Heart right ventricle (tissue), 16 donors: Measurements from ENCODE around the gene DOCK4. TPM values are rescaled to one million over a fixed set of nuclear protein-coding genes. Genes with fewer than 3 reads are reported as not detected.
A peak's percentile ranks its signal among the peaks of the same experiment; 100 is the strongest.
"Not testable (repeated sequence)": the region's sequence is repeated elsewhere in the genome, so short reads cannot be mapped to it uniquely, and the experiment has no call there.

Experiments used
- ATAC-seq, 8 donors: fragments of 200-7000 bp; cut with Tn5 transposase; one replicate each; pipeline ENCODE4 v1.9.1; 2020; ENCODE audit warnings: mild to moderate bottlenecking in 8 of 8, moderate library complexity in 8 of 8, moderate number of reproducible peaks in 1 of 8
- DNase-seq, 2 donors: peaks; one replicate each; pipeline ENCODE4 v3.0.0-alpha.2; 2020
- H3K27ac ChIP-seq, 10 donors: fragments of 200-600 bp; sonication (generic) in 2 of 10; one replicate each; pipeline versions ENCODE4 v1.5.0 to v1.8.0; 2020 to 2022; ENCODE audit warnings: mild to moderate bottlenecking in 3 of 10
- H3K27me3 ChIP-seq, 7 donors: fragments of 200-600 bp; one replicate each; pipeline ENCODE4 v1.8.0; 2021 to 2022; ENCODE audit warnings: mild to moderate bottlenecking in 2 of 7
- H3K36me3 ChIP-seq, 9 donors: fragments of 200-600 bp; sonication (generic) in 1 of 9; one replicate each; pipeline versions ENCODE4 v1.5.0 to v1.8.0; 2020 to 2022; ENCODE audit warnings: mild to moderate bottlenecking in 2 of 9
- H3K4me1 ChIP-seq, 9 donors: fragments of 200-600 bp; sonication (generic) in 1 of 9; one replicate each; pipeline versions ENCODE4 v1.5.0 to v1.8.0; 2020 to 2022; ENCODE audit warnings: mild to moderate bottlenecking in 4 of 9
- H3K4me3 ChIP-seq, 10 donors: fragments of 200-600 bp; sonication (generic) in 2 of 10; one replicate each; pipeline versions ENCODE4 v1.5.0 to v1.8.0; 2020 to 2022; ENCODE audit warnings: mild to moderate bottlenecking in 7 of 10, moderate library complexity in 2 of 10
- H3K9me3 ChIP-seq, 11 donors: fragments of 200-600 bp in 10 of 11; sonication (generic) in 2 of 11; one replicate each; pipeline versions ENCODE4 v1.5.0 to v1.8.0; 2013 to 2022; ENCODE audit warnings: mild to moderate bottlenecking in 2 of 11, control low read depth in 1 of 11, moderate library complexity in 1 of 11
- WGBS, 2 donors: extraction: QIAGEN DNeasy Blood & Tissue Kit; methylation state at CpG; one replicate each; pipeline ENCODE4 v1.1.7; 2013; ENCODE audit warnings: inconsistent platforms in 1 of 2; 5-methylcytosine and 5-hydroxymethylcytosine counted together
- intact Hi-C, 10 donors: fragments of 100-400 bp; cut with DNase I; formaldehyde crosslinking; loops; one replicate each; pipeline versions ENCODE4 v1.11.1 to v1.14.2; 2022
- polyA plus RNA-seq, 2 donors: library from polyadenylated mRNA; stranded (reverse); fragments of 200-250 nt; gene quantifications; one replicate each; pipeline ENCODE4 v1.2.3, GENCODE V29; 2013
- total RNA-seq, 10 donors: library from RNA; stranded (reverse); fragmentation: NEBNext Ultra II Directional in 3 of 10; extraction: Animal tissue kit (Norgen Biotek cat#: 25700) in 3 of 10; gene quantifications; one replicate each; pipeline versions ENCODE4 v1.2.1 to v1.2.4, GENCODE V29; 2021 to 2023
- TF ChIP-seq, protein P1 (sequence below), 9 donors: fragments of 200-600 bp; sonication (generic) in 2 of 9; IDR thresholded peaks; one replicate each; pipeline versions ENCODE4 v1.5.0 to v1.8.0; 2021 to 2022; ENCODE audit warnings: antibody characterized with exemption in 9 of 9, mild to moderate bottlenecking in 5 of 9, moderate library complexity in 1 of 9
- donor health status: Arrhythmogenic right ventricular cardiomyopathy.
- donor health status: ischemic (EF 13 %, LVEDD 7.1; RV severe dilation, severe dysfunction).
- donor health status: healthy with polysubstance abuse.
- donor health status: DM: no; HTN: yes; CAD: no.
- donor health status: DM: no; HTN: no; CAD: no.
- donor health status: ischemic (EF 25% LVEDD 6.9; RV normal size, moderate dysfunction).
- donor health status: ischemic (EF 25% LVEDD 5.7; RV mildly dilated, moderate dysfunction).
- donor health status: healthy.
- donor health status: DM: yes; HTN: yes; CAD: no.
- donor health status: Ischemic cardiomyopathy.
- donor health status: ischemic (EF 35%, LVEDD 5.7; RV mildly dilated, moderate dysfunction).
- donor health status: nonischemic (EF 11% LVEDD 7.7; RV severe dilation, severe dysfunction).
- donor health status: DM: yes; HTN: yes; CAD: no.
- donor health status: PGD.
- donor health status: ischemic (EF 29% LVEDD 5.4; RV normal size, mild dysfunction).
- donor health status: nonischemic (EF 23%, LVEDD 6.1; RV moderate dilation, normal function).

Gene DOCK4
- total and polyA plus RNA-seq, 12 donors = 2.6 to 26.8 (median 14.7) TPM

DNA sequence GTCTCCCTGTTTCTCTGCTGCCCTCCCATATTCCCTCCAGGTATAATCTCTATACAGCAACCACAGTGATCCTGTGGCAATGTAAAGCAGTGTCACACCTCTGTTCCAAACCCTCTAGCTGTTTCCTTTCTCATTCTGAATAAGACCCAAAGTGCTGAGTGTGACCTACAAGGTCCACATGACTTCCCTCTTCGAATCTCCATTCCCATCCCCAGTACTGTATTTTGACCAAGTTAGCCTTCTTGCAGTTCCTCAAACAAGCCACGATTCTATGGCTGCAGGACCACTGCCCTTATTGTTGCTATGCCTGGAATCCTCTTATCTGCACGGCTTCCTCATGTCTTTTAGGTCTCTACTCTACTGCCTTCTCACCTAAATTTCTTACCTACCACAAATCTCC is 291.9 kb downstream of the DOCK4 start:
- intact Hi-C loops = no loop called here
- WGBS, 2 donors = 89 to 90% methylated on average over 3 of the region's 3 CpGs
- peaks cover 0 to 25% (median 0%) of the 10 kb centered on the region in 9 donors for H3K36me3 ChIP-seq

DNA sequence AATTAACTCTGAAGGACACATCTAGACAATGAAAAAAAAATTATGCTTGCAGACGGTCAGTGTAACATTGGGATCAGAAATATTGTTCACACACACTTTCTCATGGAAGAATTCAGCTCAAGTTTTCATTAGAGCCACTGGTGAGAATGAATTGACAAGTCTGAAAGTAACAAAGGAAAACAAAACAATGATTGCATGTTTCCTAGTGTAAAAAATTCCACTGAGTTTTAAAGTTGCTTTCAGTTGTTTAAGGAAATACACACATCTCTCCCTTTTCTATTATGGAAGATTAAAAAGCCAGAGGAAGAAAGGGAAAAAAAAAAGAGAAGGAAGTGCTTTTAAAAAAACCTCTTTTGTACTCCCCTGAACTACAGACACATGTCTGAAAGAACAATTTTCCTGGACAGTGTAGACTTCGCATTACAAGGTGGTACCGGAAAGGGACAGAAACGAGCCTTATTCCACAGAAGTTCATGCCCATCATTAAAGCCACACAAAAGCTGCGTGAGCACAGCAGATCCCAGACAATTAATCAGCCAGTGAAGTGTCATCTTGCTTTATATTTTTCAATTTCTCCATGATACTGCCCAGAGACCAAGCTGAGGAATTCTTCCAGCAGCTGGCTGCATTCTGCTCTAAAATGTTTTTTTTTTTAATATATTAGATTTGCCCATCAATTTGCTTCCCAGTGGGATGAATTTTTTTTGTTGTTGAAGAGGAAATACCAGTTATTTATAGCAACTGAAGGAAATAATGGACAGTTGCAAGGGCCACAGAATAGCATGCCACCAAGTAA is 294.8 kb downstream of the DOCK4 start:
- ATAC-seq = peak in 1 of 8 donors; percentile 33
- DNase-seq = no peak
- Histone ChIP-seq H3K9me3 (peaks cover 0 to 5% (median 0%) of the 10 kb centered on the region in 11 donors), H3K4me3 (no peak overlapping the region), H3K36me3 (peaks cover 0 to 28% (median 0%) of the 10 kb centered on the region in 9 donors), H3K27me3 (no peaks in the 10 kb centered on the region), H3K27ac (peak overlapping the region in 2 of 10 donors; percentile 10 to 55), H3K4me1 (peaks cover 0 to 19% (median 0%) of the 10 kb centered on the region in 9 donors)
- TF ChIP-seq, protein P1, sequence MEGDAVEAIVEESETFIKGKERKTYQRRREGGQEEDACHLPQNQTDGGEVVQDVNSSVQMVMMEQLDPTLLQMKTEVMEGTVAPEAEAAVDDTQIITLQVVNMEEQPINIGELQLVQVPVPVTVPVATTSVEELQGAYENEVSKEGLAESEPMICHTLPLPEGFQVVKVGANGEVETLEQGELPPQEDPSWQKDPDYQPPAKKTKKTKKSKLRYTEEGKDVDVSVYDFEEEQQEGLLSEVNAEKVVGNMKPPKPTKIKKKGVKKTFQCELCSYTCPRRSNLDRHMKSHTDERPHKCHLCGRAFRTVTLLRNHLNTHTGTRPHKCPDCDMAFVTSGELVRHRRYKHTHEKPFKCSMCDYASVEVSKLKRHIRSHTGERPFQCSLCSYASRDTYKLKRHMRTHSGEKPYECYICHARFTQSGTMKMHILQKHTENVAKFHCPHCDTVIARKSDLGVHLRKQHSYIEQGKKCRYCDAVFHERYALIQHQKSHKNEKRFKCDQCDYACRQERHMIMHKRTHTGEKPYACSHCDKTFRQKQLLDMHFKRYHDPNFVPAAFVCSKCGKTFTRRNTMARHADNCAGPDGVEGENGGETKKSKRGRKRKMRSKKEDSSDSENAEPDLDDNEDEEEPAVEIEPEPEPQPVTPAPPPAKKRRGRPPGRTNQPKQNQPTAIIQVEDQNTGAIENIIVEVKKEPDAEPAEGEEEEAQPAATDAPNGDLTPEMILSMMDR (IDR thresholded peaks at IDR 0.05) = no peak
- WGBS, 2 donors = 59 to 63% methylated on average over 5 of the region's 5 CpGs
- intact Hi-C loops = no loop called here

More for the DNA sequence above, 291.9 kb downstream of the DOCK4 start:
- no peak for ATAC-seq
- peaks cover 0 to 19% (median 0%) of the 10 kb centered on the region in 9 donors for H3K4me1 ChIP-seq
- no peak for DNase-seq
- H3K27ac ChIP-seq = no peak overlapping the region
- H3K4me3 ChIP-seq = no peak overlapping the region
- no peaks in the 10 kb centered on the region for H3K27me3 ChIP-seq
- TF ChIP-seq, protein P1 (IDR thresholded peaks at IDR 0.05) = no peak
- H3K9me3 ChIP-seq = no peaks in the 10 kb centered on the region

DNA sequence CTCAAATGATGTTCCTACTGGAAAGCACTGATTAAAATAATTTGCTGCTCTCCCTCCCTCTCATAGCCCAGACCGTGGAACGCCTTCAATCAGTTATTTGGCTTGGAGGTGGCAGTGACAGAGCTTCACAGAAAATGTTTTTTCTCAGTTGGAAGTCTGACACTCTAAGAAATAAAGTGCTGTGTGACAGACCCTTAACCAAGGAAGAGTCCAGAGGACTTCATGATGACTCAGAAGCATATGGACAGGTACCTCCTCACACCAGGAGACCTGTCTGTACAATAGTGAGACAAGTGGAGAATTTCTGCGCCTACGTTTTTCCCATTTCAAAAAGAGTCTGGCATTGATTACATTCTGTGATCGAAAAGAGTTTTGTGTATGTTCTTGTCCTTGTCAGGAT is 295.5 kb downstream of the DOCK4 start:
- 89 to 91% methylated on average over 5 of the region's 5 CpGs for WGBS, 2 donors
- DNase-seq (no peak), ATAC-seq (no peak)
- Histone ChIP-seq H3K27ac (peak overlapping the region in 1 of 10 donors; percentile 55), H3K4me3 (no peak overlapping the region), H3K27me3 (no peaks in the 10 kb centered on the region), H3K4me1 (peaks cover 0 to 19% (median 0%) of the 10 kb centered on the region in 9 donors), H3K36me3 (peaks cover 0 to 30% (median 0%) of the 10 kb centered on the region in 9 donors), H3K9me3 (peaks cover 0 to 5% (median 0%) of the 10 kb centered on the region in 11 donors)
- intact Hi-C loops = no loop called here
- TF ChIP-seq, protein P1 (IDR thresholded peaks at IDR 0.05) = no peak

DNA sequence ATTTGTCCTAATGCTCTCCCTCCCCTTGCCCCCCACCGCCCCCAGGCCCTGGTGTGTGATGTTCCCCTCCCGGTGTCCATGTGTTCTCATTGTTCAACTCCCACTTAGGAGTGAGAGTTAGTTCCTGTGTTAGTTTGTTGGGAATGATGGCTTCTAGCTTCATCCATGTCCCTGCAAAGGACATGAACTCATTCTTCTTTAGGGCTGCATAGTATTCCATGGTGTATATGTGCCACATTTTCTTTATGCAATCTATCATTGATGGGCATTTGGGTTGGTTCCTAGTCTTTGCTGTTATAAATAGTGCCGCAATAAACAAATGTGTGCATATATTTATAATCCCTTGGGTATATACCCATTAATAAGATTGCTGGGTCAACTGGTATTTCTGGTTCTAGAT is 297.5 kb downstream of the DOCK4 start:
- H3K4me1 ChIP-seq = peaks cover 0 to 19% (median 0%) of the 10 kb centered on the region in 9 donors
- peaks cover 0 to 24% (median 0%) of the 10 kb centered on the region in 9 donors for H3K36me3 ChIP-seq
- WGBS, 2 donors = 99% methylated on average over 3 of the region's 3 CpGs
- DNase-seq, H3K27ac ChIP-seq, H3K4me3 ChIP-seq, H3K9me3 ChIP-seq, H3K27me3 ChIP-seq, ATAC-seq: not testable (repeated sequence)
- intact Hi-C loops = loop anchor here in 1 of 10 donors (10.0 kb wide), 1 partner anchor 64 kb away; no protein-coding TSS in a partner anchor
